CD4-positive, alpha-beta T cell treated with Interleukin-17A for 1 hour (primary cell): ENCODE measurements around the gene ELFN2.

ENCODE experiments used
- DNase-seq: peaks from one replicate; pipeline ENCODE4 v3.0.0-alpha.2; 2020

The ELFN2 gene

GRCh38 chr22:37352481-37352880, 74.8 kb downstream of the ELFN2 start:
- no peak for DNase-seq

- no peak for DNase-seq
Observed at GRCh38 chr22:37351232-37351631, 76.0 kb downstream of the ELFN2 start.

DNA sequence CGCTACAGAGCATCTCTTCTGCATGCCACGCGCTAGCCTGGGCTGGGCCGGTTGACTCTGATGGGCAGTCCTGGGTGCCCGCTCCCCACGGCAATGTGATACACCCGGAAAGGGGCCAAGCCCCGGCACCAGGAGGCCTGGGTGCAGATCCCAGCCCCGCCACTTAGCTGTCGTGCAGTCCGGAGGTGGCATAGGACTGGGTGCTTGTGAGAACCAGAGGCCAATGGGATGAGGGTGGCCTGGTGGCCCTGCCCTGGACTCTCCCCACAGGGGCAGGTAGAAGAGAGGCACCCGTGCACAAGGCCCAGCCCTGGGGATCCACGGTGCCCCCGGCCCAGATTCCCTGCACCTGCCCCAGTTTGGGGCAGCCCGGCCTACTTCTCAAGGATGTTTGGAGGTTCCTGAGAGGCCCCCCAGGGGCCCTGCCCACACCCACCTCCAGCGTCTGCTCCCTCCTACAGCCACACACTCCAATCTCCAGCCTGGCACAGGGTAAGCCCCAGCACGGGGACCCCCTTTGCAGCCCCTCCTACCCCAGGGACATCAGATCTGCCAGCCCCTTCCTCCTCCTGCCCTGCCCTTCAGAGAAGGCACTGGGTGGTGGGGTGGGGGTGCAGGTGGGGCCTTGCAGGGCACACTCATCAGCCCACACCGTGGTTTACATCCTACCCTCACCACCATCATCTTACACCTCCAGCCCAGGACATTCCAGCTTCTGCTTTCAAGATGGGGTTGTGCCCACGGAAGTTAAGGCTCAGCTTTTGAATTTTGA, 78.0 kb downstream of the ELFN2 start:
- DNase-seq, result no peak

- DNase-seq, result no peak
Observed at GRCh38 chr22:37346505-37346895, 80.8 kb downstream of the ELFN2 start.

DNA sequence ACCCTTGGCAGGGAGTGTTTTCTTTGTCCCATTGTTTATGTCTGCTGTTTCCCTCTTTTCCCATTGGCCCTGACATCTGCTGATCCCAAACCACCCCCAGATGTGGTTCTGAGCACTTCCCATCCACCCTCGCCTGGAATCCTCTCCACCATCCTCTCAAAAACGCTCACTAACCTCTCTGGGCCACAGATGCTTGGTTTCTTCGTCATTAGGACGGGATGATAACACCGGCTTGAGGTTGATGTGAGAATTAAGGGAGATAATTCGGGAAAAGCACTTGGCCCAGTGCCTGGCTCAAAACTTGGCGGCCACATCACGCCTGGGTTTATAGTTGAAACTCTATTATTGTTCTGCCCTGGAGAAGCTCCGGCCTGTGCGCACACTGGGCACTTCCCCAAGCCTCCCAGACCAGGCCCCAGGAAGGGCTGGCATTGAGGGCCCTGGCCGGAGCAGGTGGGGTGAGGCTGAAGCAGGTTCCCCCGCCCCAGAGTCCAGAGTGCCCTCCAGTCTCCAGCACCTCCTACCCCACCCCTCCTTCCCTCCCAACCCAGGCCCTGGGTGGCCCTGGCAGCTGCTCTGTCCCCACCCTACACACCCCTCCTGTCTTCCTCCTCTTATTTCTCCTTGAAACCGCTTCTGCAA, 81.3 kb downstream of the ELFN2 start:
- no peak for DNase-seq

DNA sequence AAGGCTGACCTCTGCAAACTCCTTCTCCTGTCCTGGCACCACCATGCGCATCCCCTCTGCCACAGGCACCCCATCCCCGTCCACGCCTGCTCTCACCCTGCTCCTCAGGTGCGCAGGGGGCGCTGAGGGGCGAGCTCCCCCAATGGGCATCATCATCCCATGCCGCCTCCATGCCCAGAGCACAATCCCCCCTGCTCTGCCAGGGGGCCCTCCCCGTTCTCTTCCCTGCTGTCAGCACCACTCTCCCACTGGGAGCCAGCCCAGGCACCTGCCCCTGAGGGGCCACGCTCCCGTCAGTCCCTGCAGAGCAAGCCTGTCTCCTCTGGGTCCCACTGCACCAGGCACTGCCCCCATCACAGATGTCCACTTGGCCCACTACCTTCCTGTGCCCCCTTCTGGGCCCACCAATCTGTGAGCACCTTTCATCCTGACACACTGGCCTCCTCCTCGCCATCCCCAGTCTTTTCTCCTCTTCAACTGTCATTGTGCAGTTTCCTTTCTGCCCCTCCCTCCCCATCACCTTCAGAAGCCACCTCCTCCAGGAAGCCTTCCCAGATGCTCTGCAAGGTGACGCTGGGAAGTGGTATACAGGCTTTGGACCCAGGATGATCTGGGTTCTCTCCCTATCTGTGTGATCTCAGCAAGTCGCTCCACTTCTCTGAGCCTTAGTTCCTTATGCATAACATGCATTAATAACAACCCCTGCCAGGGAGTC, 82.4 kb downstream of the ELFN2 start:
- no peak for DNase-seq

DNA sequence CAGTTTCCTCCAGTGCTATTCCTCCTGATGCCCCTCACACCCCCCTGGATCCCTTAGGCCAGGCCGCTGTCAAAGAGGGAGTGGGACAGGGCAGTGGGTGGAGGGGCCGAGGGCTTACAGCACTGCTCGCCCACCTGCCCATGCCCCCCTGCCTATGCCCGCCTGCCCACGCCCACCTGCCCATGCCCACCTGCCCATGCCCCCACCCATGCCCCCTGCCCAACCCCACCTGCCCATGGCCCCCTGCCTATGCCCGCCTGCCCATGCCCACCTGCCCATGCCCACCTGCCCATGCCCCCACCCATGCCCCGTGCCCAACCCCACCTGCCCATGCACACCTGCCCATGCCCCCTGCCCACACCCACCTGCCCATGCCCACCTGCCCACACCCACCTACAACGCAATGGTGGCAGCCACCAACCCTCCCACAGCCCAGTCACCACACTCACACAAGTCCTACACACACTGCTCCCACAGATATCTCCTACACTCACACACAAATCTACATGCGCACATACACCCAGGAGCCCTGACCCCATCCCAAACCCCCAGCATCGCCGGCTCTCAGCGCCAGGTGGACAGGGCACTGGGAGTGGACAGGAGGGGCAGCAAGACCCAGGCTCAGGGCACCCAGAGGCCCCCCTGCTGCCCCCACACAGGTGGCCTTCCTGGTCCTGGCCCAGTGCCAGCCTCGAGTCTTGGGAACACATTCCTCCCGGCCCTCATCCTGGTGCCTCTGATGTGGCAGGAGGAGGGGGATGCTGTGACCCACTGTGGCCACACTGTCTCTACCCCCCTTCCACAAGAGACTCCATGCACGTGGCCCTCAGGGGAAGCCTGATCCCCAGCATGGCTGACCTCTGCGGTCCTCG, 83.2 kb downstream of the ELFN2 start:
- no peak for DNase-seq

- no peak for DNase-seq
Observed at GRCh38 chr22:37343348-37343747, 83.9 kb downstream of the ELFN2 start.

GRCh38 chr22:37342065-37342464, 85.2 kb downstream of the ELFN2 start:
- no peak for DNase-seq

DNA sequence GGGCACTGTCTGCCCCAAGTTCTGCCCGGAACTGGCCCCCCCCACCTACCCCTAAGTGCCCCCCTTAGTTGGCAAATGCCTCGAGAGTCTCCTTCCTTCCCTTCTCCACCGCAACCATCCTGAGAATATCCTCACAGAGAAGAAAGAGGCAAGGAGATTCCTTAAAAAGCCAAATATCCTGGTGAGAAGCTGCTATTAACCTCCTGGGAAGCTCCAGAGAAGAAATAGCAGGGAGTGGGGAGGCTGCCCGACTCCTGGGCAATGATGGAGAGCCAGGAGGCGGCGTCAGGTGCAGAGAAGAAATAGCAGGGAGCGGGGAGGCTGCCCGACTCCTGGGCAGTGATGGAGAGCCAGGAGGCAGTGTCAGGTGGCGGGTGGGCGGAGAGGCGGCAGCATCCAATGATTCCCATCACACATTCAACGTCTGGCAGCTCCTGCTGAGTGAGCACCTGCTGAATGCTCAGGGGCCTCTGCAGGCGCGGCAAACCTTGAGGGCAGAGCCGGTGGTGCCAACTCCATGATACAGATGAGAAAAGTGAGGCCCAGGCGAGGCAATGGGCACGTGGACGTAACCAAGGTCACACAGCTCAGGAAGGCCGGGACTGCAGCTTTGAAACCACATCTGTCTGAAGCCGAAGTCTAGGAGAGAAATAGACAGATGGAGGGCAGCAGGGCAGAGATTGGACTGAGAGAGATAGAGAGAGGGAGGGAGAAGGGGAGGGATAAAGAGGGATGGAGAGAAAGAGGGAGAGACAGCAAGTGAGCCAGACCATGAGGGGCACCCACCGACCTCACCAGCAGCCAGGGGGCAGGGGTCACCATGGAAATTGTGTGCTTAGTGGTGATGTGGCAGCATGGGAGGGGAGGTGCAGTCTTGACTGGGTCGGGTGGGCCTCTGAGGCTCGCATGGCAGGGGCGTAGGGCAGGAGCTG, 86.7 kb downstream of the ELFN2 start:
- DNase-seq, result no peak

GRCh38 chr22:37338539-37339246, 88.6 kb downstream of the ELFN2 start:
- DNase-seq, result no peak

DNA sequence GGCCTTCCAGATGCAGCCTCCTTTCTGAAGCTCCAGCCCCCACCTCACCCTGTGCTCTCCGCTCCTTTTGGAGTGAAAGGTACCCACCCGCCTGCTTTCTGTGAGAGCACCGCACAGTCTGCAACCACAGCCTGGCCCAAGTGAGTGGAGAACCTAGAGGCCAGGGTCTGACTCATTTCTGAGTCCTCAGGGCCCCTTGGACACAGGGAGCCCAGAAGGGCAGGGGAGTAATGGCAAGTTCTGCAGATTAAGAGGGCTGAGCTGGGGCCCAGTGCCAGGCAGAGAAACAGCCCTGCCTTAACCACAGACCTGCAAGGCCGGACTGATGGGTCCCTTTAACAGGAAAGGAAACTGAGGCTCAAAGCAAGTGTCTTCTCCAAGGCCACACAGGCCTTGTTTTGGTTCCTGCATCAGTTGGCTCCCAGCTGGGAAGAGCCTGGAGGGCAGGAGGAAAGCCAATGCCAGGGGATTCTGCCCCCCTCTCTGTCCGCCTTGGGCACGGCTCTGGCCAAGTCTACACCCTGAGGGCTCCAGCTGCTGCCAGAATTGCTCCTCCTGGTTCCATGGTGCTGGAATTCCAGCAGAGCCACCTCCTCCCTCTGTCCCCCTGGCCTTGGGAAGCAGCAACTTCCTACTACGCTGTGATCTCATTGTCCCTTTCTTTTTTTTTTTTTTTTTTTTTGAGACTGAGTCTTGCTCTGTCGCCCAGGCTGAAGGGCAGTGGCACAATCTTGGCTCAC, 89.9 kb downstream of the ELFN2 start:
- no peak for DNase-seq

- no peak for DNase-seq
Observed at GRCh38 chr22:37336579-37336978, 90.7 kb downstream of the ELFN2 start.

- DNase-seq, result no peak
Observed at GRCh38 chr22:37335806-37336199, 91.5 kb downstream of the ELFN2 start.

- no peak for DNase-seq
Observed at GRCh38 chr22:37334859-37335805, 92.1 kb downstream of the ELFN2 start.

DNA sequence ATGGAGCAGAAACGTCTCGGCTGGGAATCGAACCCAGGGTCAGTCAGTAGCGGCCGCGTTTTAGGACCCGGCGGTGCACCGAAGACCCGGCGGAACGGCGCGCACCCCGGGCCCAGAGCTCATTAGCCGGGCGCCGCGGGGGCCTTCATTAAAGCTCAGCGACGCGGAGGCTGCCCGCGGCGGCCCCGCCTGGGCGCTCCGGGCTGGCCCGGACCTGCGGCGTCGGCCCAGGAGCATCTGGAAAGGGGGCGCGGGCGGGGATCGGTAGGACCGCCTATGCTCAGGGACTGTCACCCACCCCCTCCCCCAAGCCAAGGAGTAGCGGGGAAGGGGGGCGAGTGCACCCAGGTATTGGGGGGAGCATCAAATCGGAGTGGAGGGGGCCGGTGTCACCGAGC, 92.8 kb downstream of the ELFN2 start:
- DNase-seq, result no peak

- no peak for DNase-seq
Observed at GRCh38 chr22:37333724-37334460, 93.4 kb downstream of the ELFN2 start.

DNA sequence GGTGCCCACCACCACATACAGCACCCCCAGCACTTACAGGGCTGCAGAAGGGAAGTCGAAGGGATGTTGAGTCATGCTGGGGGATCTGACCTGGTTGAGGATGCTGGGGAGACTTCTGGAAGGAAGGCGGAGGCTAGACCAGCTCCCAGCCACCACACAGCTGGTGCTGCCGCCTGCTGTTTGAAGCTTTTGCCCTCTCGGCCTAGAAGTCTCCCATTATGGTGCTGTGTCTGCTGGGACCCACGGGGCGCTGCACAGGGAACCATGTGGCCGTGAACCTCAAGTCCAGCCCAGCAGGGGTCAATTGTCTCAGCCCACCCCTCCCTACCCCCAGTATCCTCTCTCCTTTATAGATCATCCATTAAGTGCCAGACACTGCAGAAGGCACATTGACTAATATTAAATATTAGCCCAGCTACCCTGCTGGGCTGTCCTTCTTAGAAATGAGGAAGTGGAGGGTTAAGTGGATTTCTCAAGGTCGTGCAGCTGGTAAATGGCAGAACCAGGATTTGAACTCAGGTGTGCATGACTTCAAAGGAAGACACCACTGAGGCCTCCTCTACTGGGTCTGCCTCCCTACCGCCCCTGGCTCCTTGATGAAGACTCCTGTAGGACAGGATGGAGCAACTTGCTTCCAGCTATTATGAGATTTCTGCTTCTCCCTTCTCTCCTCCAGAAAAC, 95.3 kb downstream of the ELFN2 start:
- no peak for DNase-seq
